GM23248 (cell line): Measurements from ENCODE around the gene PGAP3. TPM values are rescaled to one million over a fixed set of nuclear protein-coding genes. Genes with fewer than 3 reads are reported as not detected.
A peak's percentile ranks its signal among the peaks of the same experiment; 100 is the strongest.

Experiments
- DNase-seq: peaks from one replicate; pipeline ENCODE4 v3.0.0-alpha.2; 2015
- H2AFZ ChIP-seq: fragments of 200-600 bp; sonication (generic); 2 replicates; pipeline ENCODE4 v1.6.1; 2016; ENCODE audit warnings: antibody characterized with exemption
- H3F3A ChIP-seq: fragments of 200-600 bp; sonication (generic); 2 replicates; pipeline ENCODE4 v1.6.1; 2016; ENCODE audit warnings: mild to moderate bottlenecking, antibody characterized with exemption, mixed run types; ENCODE audit not compliant: insufficient read depth
- H3K27ac ChIP-seq: fragments of 200-600 bp; sonication (generic); 2 replicates; pipeline ENCODE4 v1.5.1; 2016; ENCODE audit warnings: mild to moderate bottlenecking
- H3K27me3 ChIP-seq: fragments of 200-600 bp; sonication (generic); replicated peaks from 2 replicates; pipeline ENCODE4 v1.6.1; 2016; ENCODE audit warnings: mild to moderate bottlenecking; ENCODE audit not compliant: insufficient read depth
- H3K36me3 ChIP-seq: fragments of 200-600 bp; sonication (generic); 2 replicates; pipeline ENCODE4 v1.6.1; 2016; ENCODE audit warnings: low read depth, mild to moderate bottlenecking
- H3K4me1 ChIP-seq: fragments of 200-600 bp; sonication (generic); 2 replicates; pipeline ENCODE4 v1.6.1; 2016; ENCODE audit warnings: mild to moderate bottlenecking; ENCODE audit not compliant: insufficient read depth
- H3K4me2 ChIP-seq: fragments of 200-600 bp; sonication (generic); one replicate; pipeline ENCODE4 v1.6.1; 2016; ENCODE audit warnings: mild to moderate bottlenecking; ENCODE audit not compliant: unreplicated experiment
- H3K4me3 ChIP-seq: fragments of 200-600 bp; sonication (generic); 2 replicates; pipeline ENCODE4 v1.5.1; 2016; ENCODE audit warnings: mild to moderate bottlenecking
- H3K79me2 ChIP-seq: fragments of 200-600 bp; sonication (generic); 2 replicates; pipeline ENCODE4 v1.6.1; 2016; ENCODE audit warnings: mild to moderate bottlenecking; ENCODE audit not compliant: insufficient read depth
- H3K9ac ChIP-seq: fragments of 200-600 bp; sonication (generic); 2 replicates; pipeline ENCODE4 v1.6.1; 2016; ENCODE audit warnings: mild to moderate bottlenecking
- H3K9me2 ChIP-seq: fragments of 200-600 bp; sonication (generic); 2 replicates; pipeline ENCODE4 v1.6.1; 2016; ENCODE audit warnings: mixed run types, mild to moderate bottlenecking, moderate library complexity; ENCODE audit not compliant: insufficient read depth
- H3K9me3 ChIP-seq: fragments of 200-600 bp; sonication (generic); one replicate; pipeline ENCODE4 v1.6.1; 2017; ENCODE audit warnings: low read depth
- H4K20me1 ChIP-seq: fragments of 200-600 bp; sonication (generic); 2 replicates; pipeline ENCODE4 v1.6.0; 2016; ENCODE audit not compliant: insufficient read depth
- EZH2 ChIP-seq: fragments of 200-600 bp; sonication (generic); IDR thresholded peaks from 2 replicates; pipeline ENCODE4 v1.6.1; 2018; ENCODE audit warnings: antibody characterized with exemption, mild to moderate bottlenecking; ENCODE audit not compliant: insufficient read depth, poor library complexity, severe bottlenecking
- EZH2phosphoT487 ChIP-seq: fragments of 200-600 bp; sonication (generic); IDR thresholded peaks from 2 replicates; pipeline ENCODE4 v1.6.1; 2018; ENCODE audit warnings: antibody characterized with exemption, moderate library complexity, mild to moderate bottlenecking, low read depth; ENCODE audit not compliant: insufficient read depth
- WGBS, 2 experiments: methylation state at CpG; one replicate each; pipeline ENCODE4 v1.1.6; 2015 to 2017; ENCODE audit warnings: low lambda C conversion rate in 2 of 2, low coverage in 1 of 2; ENCODE audit errors: missing lambda C conversion rate in 2 of 2; 5-methylcytosine and 5-hydroxymethylcytosine counted together
- in situ Hi-C: fragments of 300-500 bp; cut with MboI; formaldehyde crosslinking; loops from 2 replicates; pipeline ENCODE4 v1.15.0; 2020
- polyA plus RNA-seq: library from polyadenylated mRNA; unstranded; fragments of >200 nt; fragmentation: Nextera tagmentation; extraction: Ambion mirVana; gene quantifications from 2 replicates; pipeline ENCODE4 v1.2.1, GENCODE V29; 2016
- total RNA-seq: library from RNA; depleted of rRNA; stranded (reverse); fragments of >200 nt; shearing (Covaris generic); gene quantifications from 2 replicates; pipeline ENCODE4 v1.2.3, GENCODE V29; 2014

Gene PGAP3
- total and polyA plus RNA-seq, 2 experiments from 2014 or later: 10.6 to 14.2 TPM

DNA sequence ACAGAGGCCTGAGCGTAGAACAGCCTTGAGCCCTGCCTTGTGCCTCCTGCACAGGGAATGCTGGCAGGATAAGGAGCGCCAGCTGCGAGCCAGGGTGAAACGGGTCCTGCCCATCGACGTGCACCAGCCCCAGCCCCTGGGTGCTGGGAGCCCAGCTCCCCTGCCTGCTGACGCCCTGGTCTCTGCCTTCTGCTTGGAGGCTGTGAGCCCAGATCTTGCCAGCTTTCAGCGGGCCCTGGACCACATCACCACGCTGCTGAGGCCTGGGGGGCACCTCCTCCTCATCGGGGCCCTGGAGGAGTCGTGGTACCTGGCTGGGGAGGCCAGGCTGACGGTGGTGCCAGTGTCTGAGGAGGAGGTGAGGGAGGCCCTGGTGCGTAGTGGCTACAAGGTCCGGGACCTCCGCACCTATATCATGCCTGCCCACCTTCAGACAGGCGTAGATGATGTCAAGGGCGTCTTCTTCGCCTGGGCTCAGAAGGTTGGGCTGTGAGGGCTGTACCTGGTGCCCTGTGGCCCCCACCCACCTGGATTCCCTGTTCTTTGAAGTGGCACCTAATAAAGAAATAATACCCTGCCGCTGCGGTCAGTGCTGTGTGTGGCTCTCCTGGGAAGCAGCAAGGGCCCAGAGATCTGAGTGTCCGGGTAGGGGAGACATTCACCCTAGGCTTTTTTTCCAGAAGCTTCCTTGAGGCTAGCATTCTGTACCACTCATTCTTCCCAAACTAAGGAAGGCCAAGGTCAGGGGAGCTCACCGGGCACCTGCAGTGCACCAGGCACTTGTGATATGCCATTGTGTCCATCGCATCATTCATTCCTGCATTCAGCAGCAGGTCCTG is 17.7 kb downstream of the PGAP3 start:
- in situ Hi-C loops: no loop called here
- no peaks in the 10 kb centered on the region for H4K20me1 ChIP-seq
- no peak overlapping the region for H3K27ac ChIP-seq
- H3K36me3 ChIP-seq: no peaks in the 10 kb centered on the region
- TF ChIP-seq EZH2phosphoT487 (no peak), EZH2 (no peak)
- WGBS, 2 experiments: 77 to 80% methylated on average over 22 of the region's 23 CpGs
- no peak overlapping the region for H3K4me2 ChIP-seq
- no peaks in the 10 kb centered on the region for H3K9me2 ChIP-seq
- H3K9ac ChIP-seq: no peak overlapping the region
- H2AFZ ChIP-seq: no peak overlapping the region
- H3K9me3 ChIP-seq: no peaks in the 10 kb centered on the region
- no peaks in the 10 kb centered on the region for H3F3A ChIP-seq
- no peak overlapping the region for H3K4me3 ChIP-seq
- no peaks in the 10 kb centered on the region for H3K4me1 ChIP-seq
- DNase-seq: no peak
- no peaks in the 10 kb centered on the region for H3K79me2 ChIP-seq
- peaks cover 37% of the 10 kb centered on the region; the same call in 1 of the 2 replicates for H3K27me3 ChIP-seq

DNA sequence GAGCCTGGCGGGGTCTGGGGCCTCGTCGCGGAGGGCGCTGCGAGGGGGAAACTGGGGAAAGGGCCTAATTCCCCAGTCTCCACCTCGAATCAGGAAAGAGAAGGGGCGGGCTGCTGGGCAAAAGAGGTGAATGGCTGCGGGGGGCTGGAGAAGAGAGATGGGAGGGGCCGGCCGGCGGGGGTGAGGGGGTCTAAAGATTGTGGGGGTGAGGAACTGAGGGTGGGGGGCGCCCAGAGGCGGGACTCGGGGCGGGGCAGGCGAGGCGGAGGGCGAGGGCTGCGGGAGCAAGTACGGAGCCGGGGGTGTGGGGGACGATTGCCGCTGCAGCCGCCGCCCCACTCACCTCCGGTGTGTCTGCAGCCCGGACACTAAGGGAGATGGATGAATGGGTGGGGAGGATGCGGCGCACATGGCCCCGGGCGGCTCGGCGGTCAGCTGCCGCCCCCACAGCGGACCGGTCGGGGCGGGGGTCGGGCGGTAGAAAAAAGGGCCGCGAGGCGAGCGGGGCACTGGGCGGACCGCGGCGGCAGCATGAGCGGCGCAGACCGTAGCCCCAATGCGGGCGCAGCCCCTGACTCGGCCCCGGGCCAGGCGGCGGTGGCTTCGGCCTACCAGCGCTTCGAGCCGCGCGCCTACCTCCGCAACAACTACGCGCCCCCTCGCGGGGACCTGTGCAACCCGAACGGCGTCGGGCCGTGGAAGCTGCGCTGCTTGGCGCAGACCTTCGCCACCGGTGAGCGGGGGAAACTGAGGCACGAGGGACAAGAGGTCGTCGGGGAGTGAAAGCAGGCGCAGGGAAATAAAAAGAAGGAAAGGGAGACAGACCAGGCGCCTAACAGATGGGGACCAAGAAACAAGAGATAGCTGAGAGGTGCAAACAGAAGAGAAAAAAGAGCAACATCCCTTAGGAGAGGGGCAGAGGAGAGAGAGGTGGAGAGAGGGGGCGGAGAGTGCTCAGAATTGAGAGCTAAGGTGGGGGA is 19.6 kb downstream of the PGAP3 start, which contains the start of gene PNMT:
Gene PNMT, plus strand, starts transcription at position 509 of the 980 bp plus-strand sequence. Its CDS starts 23 bp downstream, at position 532.
- in situ Hi-C loops: no loop called here
- Histone ChIP-seq H3F3A (no peaks in the 10 kb centered on the region), H4K20me1 (no peaks in the 10 kb centered on the region), H3K9ac (no peak within 1 kb of the TSS), H3K4me2 (peak within 1 kb of the TSS; percentile 55), H3K4me3 (peak within 1 kb of the TSS; percentile 53), H3K4me1 (no peaks in the 10 kb centered on the region), H2AFZ (peak within 1 kb of the TSS; percentile 53), H3K27ac (no peak within 1 kb of the TSS), H3K27me3 (peaks cover 37% of the 10 kb centered on the region; the same call in 1 of the 2 replicates), H3K79me2 (no peaks in the 10 kb centered on the region), H3K9me3 (no peaks in the 10 kb centered on the region), H3K36me3 (no peaks in the 10 kb centered on the region), H3K9me2 (no peaks in the 10 kb centered on the region)
- TF ChIP-seq EZH2phosphoT487 (no peak; the same call in 1 of the 2 replicates), EZH2 (peak; percentile 87)
- 2 to 3% methylated on average over 31 to 85 of the region's 85 CpGs for WGBS, 2 experiments
- DNase-seq: peak; percentile 79

GRCh38 chr17:39667262-39667944 is 20.5 kb downstream of the PGAP3 start:
- no peaks in the 10 kb centered on the region for H3K36me3 ChIP-seq
- TF ChIP-seq EZH2phosphoT487 (no peak), EZH2 (peak; percentile 61)
- in situ Hi-C loops: no loop called here
- no peaks in the 10 kb centered on the region for H3K79me2 ChIP-seq
- no peak overlapping the region for H3K4me2 ChIP-seq
- no peak overlapping the region for H3K27ac ChIP-seq
- no peaks in the 10 kb centered on the region for H3F3A ChIP-seq
- H3K4me1 ChIP-seq: no peaks in the 10 kb centered on the region
- H3K27me3 ChIP-seq: peaks cover 37% of the 10 kb centered on the region; the same call in 1 of the 2 replicates
- H3K9ac ChIP-seq: no peak overlapping the region
- no peaks in the 10 kb centered on the region for H4K20me1 ChIP-seq
- H2AFZ ChIP-seq: no peak overlapping the region
- 9 to 11% methylated on average over 25 to 48 of the region's 49 CpGs for WGBS, 2 experiments
- H3K4me3 ChIP-seq: no peak overlapping the region
- no peaks in the 10 kb centered on the region for H3K9me2 ChIP-seq
- H3K9me3 ChIP-seq: no peaks in the 10 kb centered on the region
- peak; percentile 35 for DNase-seq
